ENCODE results near the gene BRD3.

The BRD3 gene

GRCh38 chr9:134010310-134011173 lies 57.3 kb downstream of the BRD3 start:
- DNase-seq = peak; percentile 19

- no peak for DNase-seq
Observed at GRCh38 chr9:134007571-134007970, 60.3 kb downstream of the BRD3 start.

- peak; percentile 56 for DNase-seq
Observed at GRCh38 chr9:134007150-134007549, 60.7 kb downstream of the BRD3 start.

- DNase-seq = no peak
Observed at GRCh38 chr9:134005381-134005780, 62.4 kb downstream of the BRD3 start.

- DNase-seq = no peak
Observed at GRCh38 chr9:134004881-134005280, 62.9 kb downstream of the BRD3 start.

GRCh38 chr9:134004131-134004873 lies 63.5 kb downstream of the BRD3 start:
- DNase-seq = no peak

GRCh38 chr9:134003237-134003636 lies 64.6 kb downstream of the BRD3 start:
- DNase-seq = no peak

GRCh38 chr9:134002796-134003195 lies 65.0 kb downstream of the BRD3 start:
- no peak for DNase-seq

GRCh38 chr9:133999851-134000265 lies 68.0 kb downstream of the BRD3 start:
- DNase-seq = no peak

- DNase-seq = no peak
Observed at GRCh38 chr9:133998915-133999595, 68.8 kb downstream of the BRD3 start.

GRCh38 chr9:133997584-133997983 lies 70.2 kb downstream of the BRD3 start:
- no peak for DNase-seq

GRCh38 chr9:133996531-133997520 lies 71.0 kb downstream of the BRD3 start:
- no peak for DNase-seq

- no peak for DNase-seq
Observed at GRCh38 chr9:133995012-133995896, 72.6 kb downstream of the BRD3 start.

- peak; percentile 36 for DNase-seq
Observed at GRCh38 chr9:133994353-133995011, 73.3 kb downstream of the BRD3 start.

- no peak for DNase-seq
Observed at GRCh38 chr9:133993635-133994253, 74.1 kb downstream of the BRD3 start.

GRCh38 chr9:133992780-133993634 lies 74.8 kb downstream of the BRD3 start:
- peak; percentile 53 for DNase-seq

- no peak for DNase-seq
Observed at GRCh38 chr9:133991964-133992779, 75.7 kb downstream of the BRD3 start, which contains the start of gene VAV2. Gene VAV2 (minus strand): TSS chr9:133992324. CDS start chr9:133992278, 46 bp downstream.
